H1 (cell line): Measurements from ENCODE around the gene TBC1D2. TPM values are rescaled to one million over a fixed set of nuclear protein-coding genes. Genes with fewer than 3 reads are reported as not detected.

Source experiments
- JUN ChIP-seq: IDR thresholded peaks from 2 replicates; pipeline ENCODE4 v1.6.1; 2011; ENCODE audit warnings: low read depth, mild to moderate bottlenecking, improper control_type of control experiment, low read length
- PHF8 ChIP-seq: fragments of 200-600 bp; sonication (generic); conservative IDR thresholded peaks from 2 replicates; pipeline ENCODE4 v1.7.1; 2012; ENCODE audit warnings: low read depth, mild to moderate bottlenecking, inconsistent platforms, low read length, moderate library complexity
- RFX5 ChIP-seq: IDR thresholded peaks from 2 replicates; pipeline ENCODE4 v1.6.1; 2011; ENCODE audit warnings: low read depth, low read length, improper control_type of control experiment, borderline replicate concordance
- RXRA ChIP-seq: IDR thresholded peaks from 2 replicates; pipeline ENCODE4 v1.6.1; 2011; ENCODE audit warnings: low read depth, mild to moderate bottlenecking, low read length, moderate library complexity; ENCODE audit not compliant: insufficient read depth
- SRF ChIP-seq: IDR thresholded peaks from 2 replicates; pipeline ENCODE4 v1.6.1; 2011; ENCODE audit warnings: mild to moderate bottlenecking, low read depth, low read length, moderate library complexity
- TBP ChIP-seq: IDR thresholded peaks from 2 replicates; pipeline ENCODE4 v1.6.1; 2011; ENCODE audit warnings: low read depth, low read length, improper control_type of control experiment
- YY1 ChIP-seq: IDR thresholded peaks from 2 replicates; pipeline ENCODE4 v1.6.1; 2011; ENCODE audit warnings: low read depth, mild to moderate bottlenecking, low read length
- polyA plus RNA-seq, 7 experiments: library from polyadenylated mRNA; depleted of rRNA in 3 of 7; stranded (reverse) in 5 of 7; unstranded in 2 of 7; fragments of >200 nt in 5 of 7; fragments of 200-250 nt in 2 of 7; gene quantifications; 1 replicate in 5 of 7; 2 replicates in 1 of 7; 4 replicates in 1 of 7; pipeline versions ENCODE4 v1.2.1 to v1.2.3, GENCODE V29; 2011 to 2013; ENCODE audit warnings: missing spikeins in 2 of 7, mixed read lengths in 2 of 7
- total RNA-seq: library from RNA; stranded (reverse); fragmentation: NEBNext Ultra II Directional; extraction: Animal tissue kit (Norgen Biotek cat#: 25700); gene quantifications from 2 replicates; pipeline ENCODE4 v1.2.1, GENCODE V29; 2021

The TBC1D2 gene
- total and polyA plus RNA-seq, 2 of the 8 experiments (the other 6 are each of a cell fraction or from before 2014, with no cell fraction given), result 7.4 TPM

DNA sequence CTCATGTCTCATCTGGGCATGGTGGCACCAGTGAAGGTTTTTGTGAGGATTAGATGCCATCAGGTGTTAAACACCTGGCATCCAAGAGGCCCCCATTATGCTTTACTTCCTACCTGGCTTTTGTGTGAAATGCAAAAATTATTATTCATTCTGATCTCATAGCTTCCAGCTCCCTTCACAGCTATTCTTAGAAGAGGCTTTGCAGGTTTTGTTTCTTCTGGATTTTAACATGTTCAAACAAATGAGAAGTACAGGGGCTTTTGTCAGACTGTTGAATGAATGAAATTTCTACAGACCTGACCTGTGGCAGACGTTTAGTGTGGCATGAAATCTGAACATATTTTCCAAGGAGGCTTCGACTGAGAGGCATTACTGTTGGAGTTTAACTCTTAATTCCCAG is 48.7 kb downstream of the TBC1D2 start (continued):
- no peak for TF ChIP-seq RXRA
- no peak for TF ChIP-seq TBP
- TF ChIP-seq PHF8, result no peak
- TF ChIP-seq JUN, result no peak
- no peak for TF ChIP-seq SRF
- no peak for TF ChIP-seq RFX5
- TF ChIP-seq YY1, result no peak
